Tibial artery (tissue), 4 donors: ENCODE results near the gene SHROOM3.

Source experiments
- DNase-seq, 2 donors: peaks; one replicate each; pipeline ENCODE4 v3.0.0-alpha.2; 2019
- H3K27ac ChIP-seq, 2 donors: fragments of 200-600 bp; sonication (generic) in 1 of 2; 1 replicate in 1 of 2; 2 replicates in 1 of 2; pipeline ENCODE4 v1.5.1; 2018 to 2019; ENCODE audit warnings: mild to moderate bottlenecking in 1 of 2
- H3K27me3 ChIP-seq, 2 donors: fragments of 200-600 bp; sonication (generic) in 1 of 2; one replicate each; pipeline versions ENCODE4 v1.5.1 to v1.6.0; 2016 to 2019
- H3K36me3 ChIP-seq, 3 donors: fragments of 200-600 bp; sonication (generic) in 2 of 3; one replicate each; pipeline ENCODE4 v1.5.1; 2016 to 2019; ENCODE audit warnings: mild to moderate bottlenecking in 2 of 3
- H3K4me1 ChIP-seq, 4 donors: fragments of 200-600 bp; sonication (generic) in 2 of 4; 1 replicate in 3 of 4; 2 replicates in 1 of 4; pipeline ENCODE4 v1.5.1; 2016 to 2019
- H3K4me3 ChIP-seq, 2 donors: fragments of 200-600 bp; sonication (generic) in 1 of 2; 1 replicate in 1 of 2; 2 replicates in 1 of 2; pipeline ENCODE4 v1.5.1; 2018 to 2019; ENCODE audit warnings: mild to moderate bottlenecking in 2 of 2
- H3K9me3 ChIP-seq, 3 donors: fragments of 200-600 bp; sonication (generic) in 1 of 3; one replicate each; pipeline ENCODE4 v1.5.1; 2016 to 2019
- intact Hi-C: fragments of 100-400 bp; cut with DNase I; formaldehyde crosslinking; loops from one replicate; pipeline ENCODE4 v1.15.0; 2023; ENCODE audit warnings: low total_unique reads
- TF ChIP-seq, protein P1 (sequence below), 2 experiments: fragments of 200-600 bp in 1 of 2; fragments of 450-650 bp in 1 of 2; IDR thresholded peaks; one replicate each; pipeline ENCODE4 v1.5.1; 2017 to 2019; ENCODE audit warnings: antibody characterized with exemption in 2 of 2, mild to moderate bottlenecking in 1 of 2, moderate library complexity in 1 of 2

The SHROOM3 gene

DNA sequence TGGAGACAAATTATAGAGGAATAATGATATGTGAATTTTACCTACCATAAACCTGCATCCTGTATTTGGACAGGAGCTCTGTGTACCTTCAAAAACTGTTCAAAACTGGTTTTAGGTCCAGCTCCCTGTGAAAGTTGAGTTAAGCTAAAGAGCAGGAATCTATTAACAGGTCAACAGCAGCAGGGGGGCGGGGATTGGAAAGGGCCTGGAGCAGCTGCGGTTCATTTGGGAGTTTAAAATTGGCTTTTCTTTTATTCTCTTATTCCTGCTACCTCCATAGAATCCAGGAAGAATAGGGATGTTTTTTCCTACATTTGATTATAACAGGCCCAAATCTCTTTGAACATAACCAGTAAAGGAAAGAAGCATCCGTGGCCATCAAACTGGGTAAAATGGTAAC is 23.8 kb downstream of the SHROOM3 start:
- Histone ChIP-seq H3K36me3 (no peaks in the 10 kb centered on the region), H3K27me3 (no peaks in the 10 kb centered on the region), H3K27ac (peak overlapping the region in 1 of 2 donors; percentile 53), H3K9me3 (peaks cover 0 to 8% (median 7%) of the 10 kb centered on the region in 3 donors), H3K4me3 (no peak overlapping the region), H3K4me1 (peaks cover 0 to 6% (median 3%) of the 10 kb centered on the region in 4 donors)
- DNase-seq: no peak
- intact Hi-C loops: no loop called here
- TF ChIP-seq, protein P1, sequence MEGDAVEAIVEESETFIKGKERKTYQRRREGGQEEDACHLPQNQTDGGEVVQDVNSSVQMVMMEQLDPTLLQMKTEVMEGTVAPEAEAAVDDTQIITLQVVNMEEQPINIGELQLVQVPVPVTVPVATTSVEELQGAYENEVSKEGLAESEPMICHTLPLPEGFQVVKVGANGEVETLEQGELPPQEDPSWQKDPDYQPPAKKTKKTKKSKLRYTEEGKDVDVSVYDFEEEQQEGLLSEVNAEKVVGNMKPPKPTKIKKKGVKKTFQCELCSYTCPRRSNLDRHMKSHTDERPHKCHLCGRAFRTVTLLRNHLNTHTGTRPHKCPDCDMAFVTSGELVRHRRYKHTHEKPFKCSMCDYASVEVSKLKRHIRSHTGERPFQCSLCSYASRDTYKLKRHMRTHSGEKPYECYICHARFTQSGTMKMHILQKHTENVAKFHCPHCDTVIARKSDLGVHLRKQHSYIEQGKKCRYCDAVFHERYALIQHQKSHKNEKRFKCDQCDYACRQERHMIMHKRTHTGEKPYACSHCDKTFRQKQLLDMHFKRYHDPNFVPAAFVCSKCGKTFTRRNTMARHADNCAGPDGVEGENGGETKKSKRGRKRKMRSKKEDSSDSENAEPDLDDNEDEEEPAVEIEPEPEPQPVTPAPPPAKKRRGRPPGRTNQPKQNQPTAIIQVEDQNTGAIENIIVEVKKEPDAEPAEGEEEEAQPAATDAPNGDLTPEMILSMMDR (IDR thresholded peaks at IDR 0.05): no peak

DNA sequence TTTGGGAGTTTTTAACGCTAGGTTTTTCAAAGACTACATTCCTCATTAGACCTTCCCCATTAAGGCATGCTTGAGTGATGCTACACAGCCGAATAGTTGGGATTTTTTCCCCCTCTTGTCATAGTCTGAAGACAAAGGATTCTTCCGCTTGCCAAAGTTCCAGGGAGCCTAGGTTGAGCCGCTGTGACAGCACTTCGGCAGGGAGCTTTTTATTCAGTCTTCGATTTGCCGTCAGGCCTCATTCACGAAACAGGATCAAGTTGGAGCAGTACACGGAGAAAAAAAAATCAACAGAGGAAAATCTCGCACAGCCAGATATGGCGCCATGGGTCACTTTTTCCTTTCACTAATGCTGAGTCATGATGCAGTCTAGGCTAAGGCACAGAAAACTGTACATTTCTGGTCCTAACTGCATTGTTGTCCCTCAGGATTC is 24.3 kb downstream of the SHROOM3 start:
- peak overlapping the region; percentile 32 to 53 for H3K27ac ChIP-seq
- H3K4me1 ChIP-seq: peaks cover 0 to 6% (median 3%) of the 10 kb centered on the region in 4 donors
- H3K36me3 ChIP-seq: no peaks in the 10 kb centered on the region
- intact Hi-C loops: no loop called here
- peaks cover 0 to 11% (median 11%) of the 10 kb centered on the region in 3 donors for H3K9me3 ChIP-seq
- TF ChIP-seq, protein P1 (IDR thresholded peaks at IDR 0.05): no peak
- H3K27me3 ChIP-seq: no peaks in the 10 kb centered on the region
- peak overlapping the region in 1 of 2 donors; percentile 6 for H3K4me3 ChIP-seq
- no peak for DNase-seq

DNA sequence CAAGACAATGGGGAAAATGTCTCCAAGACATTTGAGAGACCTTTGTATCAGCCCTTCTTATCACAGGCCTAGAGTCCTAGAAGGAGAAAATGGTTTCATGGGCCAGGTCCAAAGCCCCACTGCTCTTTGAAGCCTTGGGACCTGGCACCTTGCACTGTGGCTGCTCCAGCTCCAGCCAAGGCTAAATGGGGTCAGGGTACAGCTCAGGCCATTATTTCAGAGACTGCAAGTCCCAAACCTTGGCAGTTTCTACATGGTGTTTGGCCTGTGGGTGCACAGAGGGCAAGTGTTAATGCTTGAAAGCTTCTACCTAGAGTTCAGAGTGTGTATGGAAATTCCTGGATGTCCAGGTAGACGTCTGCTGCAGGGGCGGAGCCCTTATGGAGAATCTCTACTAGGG is 28.5 kb downstream of the SHROOM3 start:
- Histone ChIP-seq H3K36me3 (no peaks in the 10 kb centered on the region), H3K27me3 (no peaks in the 10 kb centered on the region), H3K4me1 (peaks cover 0 to 6% (median 3%) of the 10 kb centered on the region in 4 donors), H3K9me3 (peaks cover 0 to 11% (median 11%) of the 10 kb centered on the region in 3 donors), H3K4me3 (no peak overlapping the region), H3K27ac (no peak overlapping the region)
- TF ChIP-seq, protein P1 (IDR thresholded peaks at IDR 0.05): no peak
- intact Hi-C loops: no loop called here
- no peak for DNase-seq

DNA sequence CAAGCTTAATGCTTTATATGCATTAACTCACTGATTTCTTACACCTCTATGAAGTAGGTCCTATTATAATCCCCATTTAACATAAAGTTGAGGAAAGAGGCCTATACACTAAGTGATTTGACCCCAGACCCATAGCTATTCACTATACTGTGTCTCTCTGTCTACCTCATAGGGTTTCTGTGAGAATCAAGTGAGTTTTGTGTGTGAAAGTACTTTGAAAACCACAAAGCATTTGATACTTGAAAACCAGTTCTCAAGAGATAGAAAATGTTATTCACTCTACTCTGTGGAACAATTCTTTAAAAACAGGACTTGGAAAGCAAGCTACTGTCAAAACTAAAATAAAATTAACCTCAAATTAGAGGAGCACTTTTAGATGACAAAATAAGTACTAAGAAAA is 35.0 kb downstream of the SHROOM3 start:
- intact Hi-C loops: no loop called here
- no peak overlapping the region for H3K27ac ChIP-seq
- H3K27me3 ChIP-seq: no peaks in the 10 kb centered on the region
- no peak overlapping the region for H3K4me3 ChIP-seq
- H3K4me1 ChIP-seq: no peaks in the 10 kb centered on the region
- H3K36me3 ChIP-seq: no peaks in the 10 kb centered on the region
- DNase-seq: no peak
- TF ChIP-seq, protein P1 (IDR thresholded peaks at IDR 0.05): no peak
- no peaks in the 10 kb centered on the region for H3K9me3 ChIP-seq

DNA sequence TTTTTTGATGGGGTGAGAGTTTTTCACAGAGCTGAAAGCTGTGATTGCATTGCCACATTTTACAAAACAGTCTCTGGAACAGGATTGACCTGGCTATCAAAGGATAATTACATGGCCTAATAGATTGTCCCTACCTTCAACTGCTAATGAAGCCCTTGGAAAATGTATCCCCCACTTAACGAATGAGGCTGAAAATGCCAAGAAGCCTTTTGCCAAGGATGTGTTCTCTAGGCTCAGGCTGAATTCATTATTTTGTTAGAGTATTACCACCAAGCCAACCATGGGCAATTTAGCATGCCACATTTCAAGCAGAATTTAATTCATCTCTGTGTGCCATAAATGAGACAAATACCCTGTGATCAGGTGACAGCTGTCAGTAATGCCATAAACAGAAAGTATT is 35.5 kb downstream of the SHROOM3 start:
- TF ChIP-seq, protein P1 (IDR thresholded peaks at IDR 0.05): no peak
- H3K27ac ChIP-seq: no peak overlapping the region
- H3K4me1 ChIP-seq: no peaks in the 10 kb centered on the region
- DNase-seq: no peak
- no peaks in the 10 kb centered on the region for H3K9me3 ChIP-seq
- intact Hi-C loops: no loop called here
- H3K27me3 ChIP-seq: no peaks in the 10 kb centered on the region
- H3K4me3 ChIP-seq: no peak overlapping the region
- no peaks in the 10 kb centered on the region for H3K36me3 ChIP-seq

DNA sequence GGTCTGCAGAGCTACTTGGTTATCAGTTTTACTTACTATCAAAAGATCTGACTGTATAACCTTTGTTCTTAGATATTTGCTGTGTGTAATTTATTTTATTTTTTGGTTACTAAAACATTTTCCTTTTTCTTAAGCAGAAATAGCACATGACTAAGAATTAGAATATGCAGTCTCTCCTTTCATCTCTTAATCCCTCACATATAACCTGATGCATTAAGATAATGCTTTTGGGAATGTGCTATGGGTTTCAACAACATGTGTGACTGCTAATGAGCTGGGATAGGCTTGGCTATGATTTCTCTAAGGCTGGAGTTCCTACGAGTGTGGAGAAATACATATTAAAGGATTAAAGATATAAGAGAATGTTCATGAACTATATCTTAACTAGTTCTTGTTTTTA is 41.5 kb downstream of the SHROOM3 start:
- H3K36me3 ChIP-seq: no peaks in the 10 kb centered on the region
- TF ChIP-seq, protein P1 (IDR thresholded peaks at IDR 0.05): no peak
- no peak overlapping the region for H3K27ac ChIP-seq
- no peaks in the 10 kb centered on the region for H3K27me3 ChIP-seq
- no peak for DNase-seq
- no peak overlapping the region for H3K4me3 ChIP-seq
- H3K9me3 ChIP-seq: no peaks in the 10 kb centered on the region
- intact Hi-C loops: no loop called here
- no peaks in the 10 kb centered on the region for H3K4me1 ChIP-seq
